Fibroblast of pulmonary artery (primary cell): ENCODE data around the gene PMVK.

ENCODE experiments used
- DNase-seq: peaks from one replicate; pipeline ENCODE4 v3.0.0-alpha.2; 2010; ENCODE audit warnings: low read depth
- H3K4me3 ChIP-seq: replicated peaks from 2 replicates; pipeline ENCODE4 v1.5.1; 2011; ENCODE audit warnings: low read depth, mild to moderate bottlenecking, control low read depth, low read length, moderate library complexity
- TF ChIP-seq, protein P1 (sequence below): IDR thresholded peaks from 2 replicates; pipeline ENCODE4 v1.5.1; 2011; ENCODE audit warnings: mild to moderate bottlenecking, control low read depth, low read length, inconsistent platforms; ENCODE audit errors: missing control alignments

The PMVK gene

GRCh38 chr1:154970631-154971340 is 34.3 kb upstream of the PMVK start, which contains the start of gene SHC1:
SHC1 (minus strand) TSS chr1:154970747; CDS start chr1:154970526, 221 bp downstream.
- peak; percentile 94 for DNase-seq
- TF ChIP-seq, protein P1, sequence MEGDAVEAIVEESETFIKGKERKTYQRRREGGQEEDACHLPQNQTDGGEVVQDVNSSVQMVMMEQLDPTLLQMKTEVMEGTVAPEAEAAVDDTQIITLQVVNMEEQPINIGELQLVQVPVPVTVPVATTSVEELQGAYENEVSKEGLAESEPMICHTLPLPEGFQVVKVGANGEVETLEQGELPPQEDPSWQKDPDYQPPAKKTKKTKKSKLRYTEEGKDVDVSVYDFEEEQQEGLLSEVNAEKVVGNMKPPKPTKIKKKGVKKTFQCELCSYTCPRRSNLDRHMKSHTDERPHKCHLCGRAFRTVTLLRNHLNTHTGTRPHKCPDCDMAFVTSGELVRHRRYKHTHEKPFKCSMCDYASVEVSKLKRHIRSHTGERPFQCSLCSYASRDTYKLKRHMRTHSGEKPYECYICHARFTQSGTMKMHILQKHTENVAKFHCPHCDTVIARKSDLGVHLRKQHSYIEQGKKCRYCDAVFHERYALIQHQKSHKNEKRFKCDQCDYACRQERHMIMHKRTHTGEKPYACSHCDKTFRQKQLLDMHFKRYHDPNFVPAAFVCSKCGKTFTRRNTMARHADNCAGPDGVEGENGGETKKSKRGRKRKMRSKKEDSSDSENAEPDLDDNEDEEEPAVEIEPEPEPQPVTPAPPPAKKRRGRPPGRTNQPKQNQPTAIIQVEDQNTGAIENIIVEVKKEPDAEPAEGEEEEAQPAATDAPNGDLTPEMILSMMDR = no peak
- H3K4me3 ChIP-seq = peak within 1 kb of the TSS; percentile 83

DNA sequence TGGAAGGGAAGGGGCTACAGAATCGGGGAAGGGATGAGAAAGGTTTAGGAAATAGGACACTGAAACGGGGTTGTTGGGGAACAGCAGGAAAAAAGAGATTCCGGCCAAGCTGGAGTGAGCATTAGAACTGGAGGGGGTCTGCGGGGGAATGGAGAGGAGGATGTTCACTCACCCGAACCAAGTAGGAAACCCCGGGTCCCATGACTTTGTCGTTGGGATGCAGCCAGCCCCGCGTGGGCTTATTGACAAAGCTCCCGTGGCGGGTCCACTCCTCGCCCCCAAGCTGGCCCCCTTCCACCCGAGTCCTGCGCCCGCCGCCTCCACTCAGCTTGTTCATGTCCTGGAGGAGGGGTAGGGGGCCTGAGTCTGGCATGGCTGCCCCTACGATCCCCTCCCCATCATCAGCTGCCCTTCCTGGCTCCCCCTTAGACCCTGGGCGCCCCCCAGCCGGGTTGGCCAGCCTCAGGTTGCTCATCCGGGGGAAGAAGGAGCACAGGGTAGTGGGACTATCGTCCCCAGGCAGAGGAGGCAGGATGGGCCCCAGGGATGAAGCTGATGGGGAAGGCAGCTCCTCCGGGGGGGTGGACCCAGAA is 33.4 kb upstream of the PMVK start:
- no peak for DNase-seq
- TF ChIP-seq, protein P1 = no peak
- H3K4me3 ChIP-seq = peak overlapping the region; percentile 83

GRCh38 chr1:154969246-154969645 is 32.7 kb upstream of the PMVK start:
- TF ChIP-seq, protein P1 = no peak
- no peak for DNase-seq
- H3K4me3 ChIP-seq = peak overlapping the region; percentile 83

GRCh38 chr1:154968731-154969130 is 32.2 kb upstream of the PMVK start:
- H3K4me3 ChIP-seq = peak overlapping the region; percentile 83
- no peak for DNase-seq
- TF ChIP-seq, protein P1 = no peak

DNA sequence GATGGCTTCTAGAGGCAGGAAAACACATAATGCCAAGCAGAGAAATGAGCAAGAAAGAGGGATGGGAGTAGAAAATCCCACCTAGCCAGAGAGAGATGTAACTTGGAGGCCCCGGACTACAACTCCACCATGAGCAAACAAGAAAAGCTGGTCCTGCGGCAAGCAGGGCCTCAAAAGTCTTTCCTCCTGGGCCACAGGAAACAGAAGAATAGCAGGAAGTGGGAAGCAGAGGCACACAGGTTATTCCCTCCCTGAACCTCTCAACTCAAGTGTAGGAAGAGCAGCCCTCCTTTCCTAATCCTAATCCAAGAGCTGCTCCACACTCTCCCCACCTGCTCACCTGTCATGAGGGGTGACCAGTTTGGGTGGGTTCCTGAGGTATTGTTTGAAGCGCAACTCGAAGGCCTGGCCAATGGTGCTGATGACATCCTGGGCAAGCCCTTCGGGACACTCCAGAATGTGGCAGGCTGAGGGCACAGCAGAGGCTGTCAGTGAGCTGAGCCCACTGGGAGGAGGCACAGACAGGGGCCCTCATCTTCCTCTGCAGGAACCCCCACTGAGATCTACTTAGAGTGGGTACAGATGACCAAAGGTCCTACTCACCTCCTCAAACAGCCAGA is 30.9 kb upstream of the PMVK start:
- TF ChIP-seq, protein P1 = no peak
- no peak for DNase-seq
- peak overlapping the region; percentile 83 for H3K4me3 ChIP-seq

DNA sequence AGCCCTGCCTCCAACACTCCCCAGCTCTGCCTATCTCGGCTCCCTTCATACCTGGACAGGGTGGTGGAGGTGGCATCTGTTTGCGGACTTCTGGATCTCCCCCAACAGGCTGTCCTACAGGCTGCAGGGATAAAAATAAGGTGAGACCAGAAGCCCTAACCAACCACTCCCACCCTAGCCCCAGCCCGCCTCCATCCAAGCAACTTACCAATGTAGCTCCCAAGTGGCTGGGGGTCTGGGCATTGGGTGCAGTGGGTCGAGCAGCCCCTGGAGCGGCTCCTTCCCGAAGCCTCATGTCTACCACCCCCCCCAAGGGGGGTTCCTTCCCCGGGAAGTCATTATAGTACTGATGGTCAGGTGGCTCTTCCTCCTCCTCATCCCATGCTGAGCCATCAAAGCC is 29.6 kb upstream of the PMVK start:
- TF ChIP-seq, protein P1 = no peak
- DNase-seq = no peak
- no peak overlapping the region for H3K4me3 ChIP-seq
